ENCODE data around the gene ESR1.

Gene ESR1

DNA sequence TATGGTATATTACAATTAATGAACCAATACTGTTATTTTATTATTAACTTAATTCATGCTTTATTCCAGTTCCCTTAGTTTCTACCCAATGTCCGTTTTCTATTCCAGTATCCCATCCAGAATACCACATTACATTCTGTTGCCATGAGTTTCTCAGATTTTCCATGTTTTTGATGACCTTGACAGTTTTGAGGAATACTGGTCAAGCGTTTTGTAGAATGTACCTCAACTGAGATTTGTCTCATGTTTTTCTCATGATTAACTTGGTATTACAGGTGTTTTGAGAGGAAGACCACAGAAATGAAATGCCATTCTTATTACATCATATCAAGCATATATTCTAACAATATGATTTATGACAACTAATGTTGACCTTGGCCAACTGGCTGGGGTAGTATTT, 23.8 kb upstream of the ESR1 start:
- no peak overlapping the region for H3K4me3 ChIP-seq
- H4K20me1 ChIP-seq: no peaks in the 10 kb centered on the region
- no peaks in the 10 kb centered on the region for H3K27me3 ChIP-seq
- no peak overlapping the region for H3K9ac ChIP-seq
- no peak for TF ChIP-seq Cebpa-rat (IDR thresholded peaks at IDR 0.05)
- no peak overlapping the region for H3K27ac ChIP-seq
- H3K36me3 ChIP-seq: no peaks in the 10 kb centered on the region
- no peaks in the 10 kb centered on the region for H3K4me1 ChIP-seq
- H3K9me3 ChIP-seq: 0 out of 2 replicates have a peak, but pooled peaks cover 6% of the 10 kb centered on the region
- H3K4me2 ChIP-seq: no peak overlapping the region

DNA sequence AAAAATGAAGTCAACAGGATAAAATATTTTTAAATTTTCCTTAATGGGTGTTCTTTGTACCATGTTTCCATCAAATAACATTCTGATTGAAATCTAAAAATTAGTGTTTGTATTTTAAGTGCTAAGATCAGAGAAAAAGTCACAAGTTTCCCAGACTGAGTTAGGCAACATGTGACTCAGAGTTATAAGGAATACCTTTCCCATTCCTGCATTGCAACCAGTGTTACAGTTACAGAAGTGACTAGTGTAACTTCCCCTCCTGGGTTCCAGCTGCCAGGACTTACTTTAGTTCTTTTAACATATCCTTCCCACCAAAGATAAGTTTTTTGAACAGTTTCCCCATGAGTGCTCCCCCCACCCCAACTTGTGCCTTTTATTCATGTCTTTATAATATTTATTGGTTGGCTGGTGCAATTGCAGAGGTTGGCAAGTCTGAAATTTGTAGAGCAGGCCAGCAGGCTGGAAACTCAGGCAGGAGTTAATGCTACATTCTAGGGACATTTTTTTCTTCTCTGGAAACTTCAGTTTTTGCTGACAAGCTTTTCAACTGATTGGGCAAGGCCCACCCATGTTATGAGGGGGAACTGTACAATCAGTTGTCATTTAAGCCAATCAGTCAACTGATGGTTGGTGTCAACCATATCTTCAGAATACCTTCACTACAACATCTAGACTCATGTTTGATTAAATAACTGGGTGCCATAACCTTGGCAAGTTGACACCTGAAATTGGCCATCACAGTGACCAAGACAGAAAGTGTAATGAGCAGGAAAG, 22.9 kb upstream of the ESR1 start:
- no peak overlapping the region for H3K4me3 ChIP-seq
- no peak overlapping the region for H3K4me2 ChIP-seq
- H3K9me3 ChIP-seq: 0 out of 2 replicates have a peak, but pooled peaks cover 6% of the 10 kb centered on the region
- TF ChIP-seq Cebpa-rat (IDR thresholded peaks at IDR 0.05): no peak
- no peak overlapping the region for H3K27ac ChIP-seq
- no peaks in the 10 kb centered on the region for H3K27me3 ChIP-seq
- H3K4me1 ChIP-seq: no peaks in the 10 kb centered on the region
- no peaks in the 10 kb centered on the region for H4K20me1 ChIP-seq
- no peaks in the 10 kb centered on the region for H3K36me3 ChIP-seq
- H3K9ac ChIP-seq: no peak overlapping the region

DNA sequence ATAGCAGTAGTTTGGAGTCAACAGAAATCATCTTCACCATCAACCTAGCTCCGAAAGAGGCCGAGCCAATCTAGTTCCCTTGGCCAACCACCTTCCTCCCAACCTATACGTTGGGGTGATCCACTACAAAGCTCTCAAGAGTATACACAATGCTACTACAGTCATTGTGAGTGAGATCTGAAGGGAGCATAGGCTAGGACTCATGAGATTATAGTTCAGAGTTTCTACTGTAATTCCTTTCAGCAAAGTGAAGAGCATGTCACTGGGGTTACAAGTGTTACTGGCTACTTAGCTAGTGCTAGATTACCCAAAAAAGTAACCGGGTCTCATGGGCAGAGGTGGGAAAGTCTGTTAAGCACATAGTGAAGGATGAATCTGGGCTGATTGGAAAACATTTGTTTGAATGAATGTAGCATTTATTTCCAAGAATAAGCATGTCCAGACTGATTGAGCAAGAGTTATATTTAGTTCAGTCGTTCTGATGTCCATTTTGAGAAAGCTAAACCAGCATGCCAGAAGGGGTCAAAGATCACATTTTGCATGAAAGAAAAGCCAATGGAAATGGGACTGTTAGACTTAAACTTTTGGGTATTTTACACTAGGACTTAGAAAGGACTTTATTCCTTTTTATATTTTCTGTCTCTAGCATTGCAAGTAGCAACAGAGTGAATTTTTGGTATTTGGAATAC, 10.5 kb upstream of the ESR1 start:
- H3K27ac ChIP-seq: no peak overlapping the region
- no peaks in the 10 kb centered on the region for H3K27me3 ChIP-seq
- no peak overlapping the region for H3K4me3 ChIP-seq
- H4K20me1 ChIP-seq: no peaks in the 10 kb centered on the region
- H3K36me3 ChIP-seq: no peaks in the 10 kb centered on the region
- TF ChIP-seq Cebpa-rat (IDR thresholded peaks at IDR 0.05): no peak
- no peaks in the 10 kb centered on the region for H3K9me3 ChIP-seq
- no peak overlapping the region for H3K4me2 ChIP-seq
- no peaks in the 10 kb centered on the region for H3K4me1 ChIP-seq
- no peak overlapping the region for H3K9ac ChIP-seq

DNA sequence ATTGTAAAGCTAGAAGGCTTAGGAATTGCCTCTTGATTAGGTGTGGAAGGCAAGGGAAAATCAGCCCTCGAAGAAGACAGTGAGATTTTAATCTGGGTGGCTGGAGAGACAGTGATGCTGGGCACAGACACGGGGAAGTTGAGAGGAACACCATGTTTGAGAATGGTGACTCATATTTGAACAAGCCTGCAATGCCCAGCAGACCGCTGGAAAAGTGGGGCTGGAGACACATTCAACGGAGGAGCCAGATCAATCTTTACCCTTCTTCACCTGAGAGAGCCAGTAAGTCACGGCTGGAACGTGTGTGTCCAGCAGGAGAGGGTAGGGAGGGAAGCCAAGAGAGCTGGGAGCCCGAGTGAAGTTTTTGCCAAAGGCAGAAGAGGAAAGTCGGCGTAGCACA, 3.7 kb upstream of the ESR1 start:
- peaks cover 10% of the 10 kb centered on the region; the same call in 1 of the 2 replicates for H3K9me3 ChIP-seq
- H3K4me2 ChIP-seq: no peak overlapping the region
- no peaks in the 10 kb centered on the region for H3K36me3 ChIP-seq
- H3K4me3 ChIP-seq: no peak overlapping the region
- no peak overlapping the region for H3K9ac ChIP-seq
- peaks cover 3% of the 10 kb centered on the region; the same call in 1 of the 2 replicates for H4K20me1 ChIP-seq
- peaks cover 17% of the 10 kb centered on the region for H3K27me3 ChIP-seq
- TF ChIP-seq Cebpa-rat (IDR thresholded peaks at IDR 0.05): no peak
- H3K4me1 ChIP-seq: peaks cover 18% of the 10 kb centered on the region
- H3K27ac ChIP-seq: no peak overlapping the region

DNA sequence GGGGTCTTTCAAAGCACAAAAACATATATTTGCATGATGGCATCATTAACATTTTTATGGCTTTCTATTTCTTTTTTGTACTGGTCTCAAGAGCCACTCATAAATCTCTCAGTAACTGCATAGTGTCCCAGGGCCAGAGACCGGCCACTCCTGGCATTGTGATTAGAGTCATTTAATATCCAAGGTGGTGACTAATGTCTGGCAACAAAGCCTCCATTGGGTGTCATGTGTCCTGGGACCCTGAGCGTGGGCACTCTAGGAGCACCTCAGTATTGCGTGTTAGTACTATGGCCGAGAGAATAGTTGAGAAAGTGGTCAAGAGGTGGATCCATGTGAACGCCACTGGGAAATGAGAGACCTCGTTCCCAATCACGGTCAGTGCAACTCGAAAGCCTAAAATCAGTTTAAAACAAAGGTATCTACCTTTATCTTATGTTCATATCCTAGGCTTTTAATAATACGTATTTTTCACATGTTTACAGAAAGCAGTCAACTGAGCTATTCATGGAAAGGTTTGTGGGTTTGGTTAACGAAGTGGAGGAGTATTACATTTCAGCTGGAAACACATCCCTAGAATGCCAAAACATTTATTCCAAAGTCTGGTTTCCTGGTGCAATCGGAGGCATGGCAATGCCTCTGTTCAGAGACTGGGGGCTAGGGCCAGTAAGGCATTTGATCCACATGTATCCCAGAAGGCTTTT, 2.7 kb upstream of the ESR1 start:
- no peaks in the 10 kb centered on the region for H3K36me3 ChIP-seq
- H3K9me3 ChIP-seq: peaks cover 15% of the 10 kb centered on the region; the same call in 1 of the 2 replicates
- TF ChIP-seq Cebpa-rat (IDR thresholded peaks at IDR 0.05): no peak
- no peak overlapping the region for H3K27ac ChIP-seq
- peaks cover 11% of the 10 kb centered on the region; the same call in 1 of the 2 replicates for H4K20me1 ChIP-seq
- H3K4me3 ChIP-seq: no peak overlapping the region
- peaks cover 18% of the 10 kb centered on the region for H3K4me1 ChIP-seq
- no peak overlapping the region for H3K4me2 ChIP-seq
- peaks cover 27% of the 10 kb centered on the region for H3K27me3 ChIP-seq
- no peak overlapping the region for H3K9ac ChIP-seq

DNA sequence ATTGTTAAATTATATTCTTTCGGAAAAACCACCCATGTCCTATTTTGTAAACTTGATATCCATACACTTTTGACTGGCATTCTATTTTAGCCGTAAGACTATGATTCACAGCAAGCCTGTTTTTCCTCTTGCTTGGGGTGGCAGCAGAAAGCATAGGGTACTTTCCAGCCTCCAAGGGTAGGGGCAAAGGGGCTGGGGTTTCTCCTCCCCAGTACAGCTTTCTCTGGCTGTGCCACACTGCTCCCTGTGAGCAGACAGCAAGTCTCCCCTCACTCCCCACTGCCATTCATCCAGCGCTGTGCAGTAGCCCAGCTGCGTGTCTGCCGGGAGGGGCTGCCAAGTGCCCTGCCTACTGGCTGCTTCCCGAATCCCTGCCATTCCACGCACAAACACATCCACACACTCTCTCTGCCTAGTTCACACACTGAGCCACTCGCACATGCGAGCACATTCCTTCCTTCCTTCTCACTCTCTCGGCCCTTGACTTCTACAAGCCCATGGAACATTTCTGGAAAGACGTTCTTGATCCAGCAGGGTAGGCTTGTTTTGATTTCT, 2.1 kb upstream of the ESR1 start:
- Histone ChIP-seq H3K9ac (no peak overlapping the region), H3K36me3 (no peaks in the 10 kb centered on the region), H3K4me2 (no peak overlapping the region), H4K20me1 (peaks cover 11% of the 10 kb centered on the region; the same call in 1 of the 2 replicates), H3K4me3 (no peak overlapping the region), H3K9me3 (peaks cover 15% of the 10 kb centered on the region; the same call in 1 of the 2 replicates), H3K4me1 (peaks cover 18% of the 10 kb centered on the region), H3K27me3 (peaks cover 33% of the 10 kb centered on the region), H3K27ac (no peak overlapping the region)
- TF ChIP-seq Cebpa-rat (IDR thresholded peaks at IDR 0.05): no peak

DNA sequence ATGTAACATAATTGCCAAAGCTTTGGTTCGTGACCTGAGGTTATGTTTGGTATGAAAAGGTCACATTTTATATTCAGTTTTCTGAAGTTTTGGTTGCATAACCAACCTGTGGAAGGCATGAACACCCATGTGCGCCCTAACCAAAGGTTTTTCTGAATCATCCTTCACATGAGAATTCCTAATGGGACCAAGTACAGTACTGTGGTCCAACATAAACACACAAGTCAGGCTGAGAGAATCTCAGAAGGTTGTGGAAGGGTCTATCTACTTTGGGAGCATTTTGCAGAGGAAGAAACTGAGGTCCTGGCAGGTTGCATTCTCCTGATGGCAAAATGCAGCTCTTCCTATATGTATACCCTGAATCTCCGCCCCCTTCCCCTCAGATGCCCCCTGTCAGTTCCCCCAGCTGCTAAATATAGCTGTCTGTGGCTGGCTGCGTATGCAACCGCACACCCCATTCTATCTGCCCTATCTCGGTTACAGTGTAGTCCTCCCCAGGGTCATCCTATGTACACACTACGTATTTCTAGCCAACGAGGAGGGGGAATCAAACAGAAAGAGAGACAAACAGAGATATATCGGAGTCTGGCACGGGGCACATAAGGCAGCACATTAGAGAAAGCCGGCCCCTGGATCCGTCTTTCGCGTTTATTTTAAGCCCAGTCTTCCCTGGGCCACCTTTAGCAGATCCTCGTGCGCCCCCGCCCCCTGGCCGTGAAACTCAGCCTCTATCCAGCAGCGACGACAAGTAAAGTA, 547 bp upstream of the ESR1 start:
- Histone ChIP-seq H3K4me3 (peak overlapping the region; percentile 65), H3K9ac (0 out of 2 replicates have a peak overlapping the region, but pooled peaks have one; percentile 17), H4K20me1 (peaks cover 11% of the 10 kb centered on the region; the same call in 1 of the 2 replicates), H3K4me2 (peak overlapping the region; percentile 96), H3K4me1 (peaks cover 18% of the 10 kb centered on the region), H3K27me3 (peaks cover 41% of the 10 kb centered on the region), H3K9me3 (peaks cover 15% of the 10 kb centered on the region; the same call in 1 of the 2 replicates), H3K27ac (no peak overlapping the region), H3K36me3 (no peaks in the 10 kb centered on the region)
- no peak for TF ChIP-seq Cebpa-rat (IDR thresholded peaks at IDR 0.05)

DNA sequence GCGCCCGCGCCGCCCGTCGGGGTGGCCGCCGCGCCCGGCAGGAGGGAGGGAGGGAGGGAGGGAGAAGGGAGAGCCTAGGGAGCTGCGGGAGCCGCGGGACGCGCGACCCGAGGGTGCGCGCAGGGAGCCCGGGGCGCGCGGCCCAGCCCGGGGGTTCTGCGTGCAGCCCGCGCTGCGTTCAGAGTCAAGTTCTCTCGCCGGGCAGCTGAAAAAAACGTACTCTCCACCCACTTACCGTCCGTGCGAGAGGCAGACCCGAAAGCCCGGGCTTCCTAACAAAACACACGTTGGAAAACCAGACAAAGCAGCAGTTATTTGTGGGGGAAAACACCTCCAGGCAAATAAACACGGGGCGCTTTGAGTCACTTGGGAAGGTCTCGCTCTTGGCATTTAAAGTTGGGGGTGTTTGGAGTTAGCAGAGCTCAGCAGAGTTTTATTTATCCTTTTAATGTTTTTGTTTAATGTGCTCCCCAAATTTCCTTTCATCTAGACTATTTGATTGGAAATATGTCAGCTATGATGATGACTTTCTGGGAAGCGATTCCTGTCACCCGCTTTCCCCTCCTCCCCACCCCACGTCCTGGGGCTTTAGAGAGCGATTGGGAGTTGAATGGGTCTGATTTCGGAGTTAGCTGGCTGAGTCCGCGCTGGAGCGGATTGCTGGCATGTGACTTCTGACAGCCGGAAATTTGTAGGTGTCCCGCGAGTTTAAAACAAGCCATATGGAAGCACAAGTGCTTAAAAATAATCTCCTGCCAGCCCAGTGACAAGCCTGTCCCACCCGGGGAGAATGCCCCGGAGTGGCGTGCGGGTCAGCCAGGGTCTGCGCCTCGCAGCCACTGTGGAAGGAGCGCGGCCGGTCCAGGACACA, 1.1 kb downstream of the ESR1 start:
- no peak overlapping the region for H3K9ac ChIP-seq

More for the DNA sequence above, 1.1 kb downstream of the ESR1 start:
- H4K20me1 ChIP-seq: peaks cover 11% of the 10 kb centered on the region; the same call in 1 of the 2 replicates
- H3K9me3 ChIP-seq: peaks cover 12% of the 10 kb centered on the region; the same call in 1 of the 2 replicates
- peaks cover 41% of the 10 kb centered on the region for H3K27me3 ChIP-seq
- H3K27ac ChIP-seq: no peak overlapping the region
- peak overlapping the region; percentile 96 for H3K4me2 ChIP-seq
- H3K4me1 ChIP-seq: peaks cover 18% of the 10 kb centered on the region
- no peaks in the 10 kb centered on the region for H3K36me3 ChIP-seq
- no peak for TF ChIP-seq Cebpa-rat (IDR thresholded peaks at IDR 0.05)
- peak overlapping the region; percentile 65 for H3K4me3 ChIP-seq

Data from BLaER1 (cell line).